Posterior cingulate gyrus (tissue), 11 donors: ENCODE data around the gene GPR15.

Experiments used
- DNase-seq, 10 donors: peaks; one replicate each; pipeline versions ENCODE4 v3.0.0 to v3.0.0-alpha.2; 2020 to 2021; ENCODE audit warnings: mixed read lengths in 3 of 10
- intact Hi-C: fragments of 100-400 bp; cut with DNase I; formaldehyde crosslinking; loops from one replicate; pipeline ENCODE4 v1.15.1; 2023

The GPR15 gene

DNA sequence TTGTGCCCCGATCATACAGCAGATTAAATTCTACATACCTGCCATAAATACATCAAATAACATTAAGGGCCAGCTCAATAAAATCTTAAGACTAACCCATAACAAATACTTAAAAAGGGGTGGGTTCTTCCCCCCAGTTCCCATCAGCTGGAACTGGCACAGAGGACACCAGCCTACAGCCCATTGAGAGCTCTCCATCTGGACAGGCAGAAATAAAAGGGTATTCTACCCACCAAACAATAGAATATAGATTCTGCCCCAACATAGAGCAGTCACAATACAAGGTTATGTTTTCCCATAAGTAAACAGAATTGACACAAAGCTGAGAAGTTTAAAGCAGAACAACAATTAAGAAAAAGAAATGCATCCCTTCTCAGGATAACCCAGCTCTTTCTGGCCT, 49.7 kb downstream of the GPR15 start:
- DNase-seq: peak in 2 of 10 donors; percentile 40 to 82
- intact Hi-C loops: no loop called here

DNA sequence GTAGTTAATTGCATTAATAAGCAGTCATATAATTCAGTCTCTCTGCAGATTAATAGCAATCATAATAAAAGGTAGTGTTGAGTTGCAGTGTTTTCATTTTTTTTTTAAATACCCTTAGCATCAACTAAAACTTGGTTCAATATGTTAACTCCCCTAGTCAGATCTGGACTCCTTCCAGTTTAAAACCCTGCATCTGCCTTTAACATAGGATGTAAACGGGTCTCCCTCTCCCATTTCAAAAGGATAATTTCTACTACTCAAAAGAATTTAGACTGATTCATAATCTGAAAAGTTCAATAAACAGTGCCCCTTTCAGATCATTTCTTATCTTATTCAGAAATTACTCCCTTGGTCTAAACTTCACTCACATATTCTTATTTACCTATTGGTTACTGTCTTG, 50.3 kb downstream of the GPR15 start:
- DNase-seq: no peak
- intact Hi-C loops: no loop called here

DNA sequence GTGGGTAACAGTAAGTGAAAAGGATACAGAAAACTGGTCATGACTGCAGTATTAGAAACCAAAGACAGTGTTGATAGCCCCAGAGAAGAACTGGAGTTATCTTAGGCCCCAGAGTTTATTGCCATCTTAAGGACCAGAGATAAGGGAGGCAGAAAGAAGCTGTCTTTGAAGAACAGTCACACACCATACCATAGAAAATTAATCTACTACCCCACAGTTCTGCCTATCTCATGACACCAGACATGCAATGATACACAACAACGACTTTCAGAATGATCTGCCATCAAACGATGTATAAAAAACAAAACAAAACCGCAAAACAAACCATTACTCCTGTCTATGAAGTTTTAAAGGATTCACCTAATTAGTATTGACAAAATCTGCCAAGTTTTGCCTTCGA, 52.0 kb downstream of the GPR15 start:
- intact Hi-C loops: no loop called here
- no peak for DNase-seq
